Measurements from ENCODE around the gene APPL2. TPM values are rescaled to one million over a fixed set of nuclear protein-coding genes. Genes with fewer than 3 reads are reported as not detected.

APPL2 gene
- total RNA-seq, 1 experiment from 2014 or later: 16.1 TPM

Other genes starting within 250 kb of the APPL2 start
- gene NOPCHAP1, start 249.9 kb downstream of the APPL2 start, total RNA-seq (2014; rRNA removed; shearing (Covaris generic)): 9.8 and 10.2 TPM in 2 replicates
- gene ALDH1L2, start 151.7 kb downstream of the APPL2 start, total RNA-seq (2014; rRNA removed; shearing (Covaris generic)): 0.45 and 0.48 TPM in 2 replicates
- 40.9 and 47.8 TPM in 2 replicates for gene WASHC4, start 128.4 kb downstream of the APPL2 start, total RNA-seq (2014; rRNA removed; shearing (Covaris generic))
- gene C12orf75, start 94.5 kb upstream of the APPL2 start, total RNA-seq (2014; rRNA removed; shearing (Covaris generic)): 36.2 and 36.8 TPM in 2 replicates

All from SJCRH30 (cell line).